Activated naive CD4-positive, alpha-beta T cell treated with anti-CD3 and anti-CD28 coated beads, Interleukin-2, amount 50 U/mL, for 16 hours (primary cell): ENCODE measurements around the gene AGBL4.
"Not testable (repeated sequence)": the region's sequence is repeated elsewhere in the genome, so short reads cannot be mapped to it uniquely, and the experiment has no call there.

Source experiments
- DNase-seq: peaks from one replicate; pipeline ENCODE4 v3.0.0-alpha.2; 2020

The AGBL4 gene

GRCh38 chr1:49424782-49425181, 599.0 kb downstream of the AGBL4 start:
- no peak for DNase-seq

DNA sequence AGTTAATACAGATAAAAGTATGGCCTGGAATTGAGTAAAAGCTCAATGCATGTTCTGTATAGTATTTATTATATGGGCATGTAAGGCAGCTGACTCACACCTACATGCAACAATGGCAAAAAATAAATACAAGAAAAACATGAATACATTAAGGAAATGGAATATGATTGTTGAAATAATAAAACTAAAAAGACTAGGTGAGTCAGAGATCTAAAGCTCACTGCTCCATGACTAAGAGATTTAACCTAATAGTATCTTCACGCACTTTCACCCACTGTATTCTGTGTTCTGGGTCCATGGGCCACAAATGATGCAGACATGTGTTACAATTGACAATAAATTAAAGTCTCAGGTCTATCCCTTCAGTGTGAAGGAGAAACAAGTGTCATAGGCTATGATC, 607.0 kb downstream of the AGBL4 start:
- DNase-seq = no peak

- DNase-seq = no peak
Measured at GRCh38 chr1:49408346-49408745, 615.4 kb downstream of the AGBL4 start.

DNA sequence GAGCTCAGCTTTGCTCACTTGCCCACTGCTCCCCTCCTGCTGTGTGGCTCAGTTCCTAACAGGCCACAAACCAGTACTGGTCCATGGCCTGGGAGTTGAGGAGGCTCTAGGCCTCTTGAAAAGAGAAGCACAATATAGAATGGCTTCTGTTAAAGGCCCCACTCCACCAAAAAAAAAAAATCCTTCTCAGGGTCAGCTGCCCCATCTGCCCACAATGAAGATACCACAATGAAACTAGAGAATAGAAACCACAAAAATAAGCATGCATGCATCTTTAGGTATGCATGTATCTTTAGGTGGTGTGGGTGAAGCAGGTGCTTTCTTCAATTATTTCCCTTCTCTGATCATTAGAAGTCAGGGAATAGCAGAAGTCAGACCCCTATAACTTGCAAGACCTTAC, 626.7 kb downstream of the AGBL4 start:
- DNase-seq = no peak

DNA sequence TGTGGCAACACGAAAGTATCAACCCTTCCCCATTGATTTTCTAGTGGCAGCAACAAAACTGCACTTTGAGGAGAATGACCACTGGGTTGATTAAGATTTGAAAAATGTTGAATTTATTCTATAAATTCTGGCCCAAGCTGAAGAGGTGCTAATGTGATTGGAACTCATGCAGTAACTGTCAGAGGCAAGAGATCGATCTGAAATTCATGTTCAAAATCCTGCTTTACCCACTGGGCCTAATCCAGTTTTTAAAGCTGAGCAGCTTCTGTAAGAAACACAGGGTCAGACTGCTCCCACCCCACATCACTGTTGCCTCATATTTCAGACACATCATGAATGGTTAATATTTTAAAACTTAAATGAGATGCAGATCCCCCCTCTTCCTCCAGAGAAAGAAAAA, 629.6 kb downstream of the AGBL4 start:
- no peak for DNase-seq

DNA sequence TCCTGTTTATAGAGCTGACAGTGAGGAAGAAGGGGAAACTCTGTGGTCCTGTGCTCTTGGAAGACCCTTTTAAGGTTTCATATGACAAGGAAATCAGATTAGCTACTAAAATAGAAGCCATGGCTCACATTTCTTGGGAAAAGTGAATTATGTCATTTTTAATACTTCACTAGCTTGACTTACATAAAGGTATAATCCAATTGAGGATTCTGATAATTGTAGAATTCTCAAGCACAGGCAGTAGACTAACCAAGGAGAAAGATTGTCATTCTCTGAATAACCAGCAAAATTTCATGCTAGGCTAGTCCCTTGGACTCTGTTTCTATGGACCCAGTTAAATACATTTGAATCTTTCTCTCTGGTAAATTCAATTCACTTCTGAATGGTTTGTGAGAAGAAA, 634.1 kb downstream of the AGBL4 start:
- DNase-seq = no peak

DNA sequence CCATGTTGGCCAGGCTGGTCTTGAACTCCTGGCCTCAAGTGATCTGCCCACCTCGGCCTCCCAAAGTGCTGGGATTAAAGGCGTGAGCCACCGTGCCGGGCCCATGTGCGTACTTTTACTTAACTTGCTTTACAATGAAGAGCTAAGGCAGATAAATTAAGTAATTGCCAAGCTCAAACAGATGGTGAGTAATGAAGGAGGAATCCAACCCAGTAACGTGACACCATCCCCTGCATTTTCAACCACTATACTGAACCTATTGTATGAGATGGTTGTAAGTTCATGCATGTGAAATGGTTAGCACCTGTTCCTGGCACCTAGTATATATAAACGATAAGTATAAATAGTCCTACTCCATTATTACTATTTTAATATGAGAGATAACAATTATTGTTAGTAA, 659.1 kb downstream of the AGBL4 start:
- DNase-seq = no peak

DNA sequence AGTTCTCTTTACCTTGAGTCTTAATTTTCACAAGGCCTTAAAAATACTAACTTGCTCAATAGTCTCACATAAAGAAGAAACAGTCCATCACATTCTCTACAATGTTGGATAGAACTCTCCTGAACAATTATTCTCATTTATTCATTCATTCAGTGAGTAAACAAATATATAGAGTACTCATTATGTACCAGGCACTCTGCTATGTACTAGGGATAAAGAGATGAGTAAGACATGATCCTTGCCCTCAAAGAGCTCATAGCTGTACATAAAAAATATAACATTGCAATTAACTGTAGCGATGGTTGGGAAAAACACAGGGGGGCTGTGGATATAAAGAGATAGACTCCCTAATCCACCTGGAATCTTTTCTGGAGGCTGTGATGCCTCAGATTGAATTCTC, 660.1 kb downstream of the AGBL4 start:
- no peak for DNase-seq

DNA sequence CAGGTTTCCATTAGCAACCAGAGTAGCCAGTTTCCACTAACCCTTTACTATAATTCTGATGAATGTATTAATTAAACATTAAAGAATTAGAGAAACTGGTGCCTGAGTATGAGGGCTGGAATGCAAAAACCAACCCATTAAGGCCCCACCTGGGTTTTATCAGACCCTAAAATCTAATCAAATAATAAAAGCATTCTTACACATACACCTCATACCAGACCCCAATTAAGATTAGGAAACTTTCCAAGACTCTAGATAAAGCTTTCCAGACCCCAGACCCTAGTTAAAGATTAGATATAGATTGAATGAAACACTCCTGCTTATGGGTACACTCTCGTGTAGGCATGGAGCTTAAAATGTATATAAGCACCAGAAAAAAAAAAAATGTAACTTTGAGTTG, 665.7 kb downstream of the AGBL4 start:
- DNase-seq = no peak

DNA sequence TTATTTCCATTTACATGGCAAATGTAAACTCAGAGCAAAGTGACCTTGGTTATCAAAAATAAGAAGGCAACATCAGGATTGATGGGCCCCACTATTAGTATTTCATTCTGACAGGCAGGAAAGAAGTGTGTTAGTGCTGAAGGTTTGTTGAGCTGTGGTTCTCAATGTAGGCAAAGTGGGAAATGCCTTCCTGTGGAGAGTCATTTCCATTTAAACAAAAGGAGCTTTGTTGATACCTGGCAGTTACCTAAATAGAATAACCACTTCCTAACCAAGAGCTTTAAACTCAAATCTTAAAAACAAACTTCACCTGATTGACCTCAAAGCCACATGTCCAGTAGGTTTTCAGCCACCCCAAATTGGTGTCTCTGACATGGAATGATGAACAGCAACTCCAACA, 667.2 kb downstream of the AGBL4 start:
- no peak for DNase-seq

DNA sequence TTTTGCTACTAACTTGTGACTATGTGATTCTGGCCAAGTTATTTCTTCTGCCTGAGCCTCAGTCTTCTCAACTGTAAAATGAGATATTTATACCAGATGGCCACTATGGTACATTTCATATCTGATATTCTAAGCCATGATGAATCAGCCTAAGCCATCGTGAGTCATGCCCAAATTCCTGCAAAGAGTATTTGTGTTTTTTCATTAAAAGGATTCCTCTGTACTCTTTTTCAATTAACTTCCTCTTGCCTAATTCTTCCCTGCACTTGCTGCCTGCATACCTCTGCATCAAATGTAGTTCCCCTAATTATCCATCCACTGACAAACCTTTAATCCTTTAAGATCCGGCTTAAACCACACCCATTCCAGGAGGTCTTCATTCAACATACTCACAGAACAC, 672.0 kb downstream of the AGBL4 start:
- no peak for DNase-seq

- no peak for DNase-seq
Measured at GRCh38 chr1:49346767-49347349, 676.9 kb downstream of the AGBL4 start.

DNA sequence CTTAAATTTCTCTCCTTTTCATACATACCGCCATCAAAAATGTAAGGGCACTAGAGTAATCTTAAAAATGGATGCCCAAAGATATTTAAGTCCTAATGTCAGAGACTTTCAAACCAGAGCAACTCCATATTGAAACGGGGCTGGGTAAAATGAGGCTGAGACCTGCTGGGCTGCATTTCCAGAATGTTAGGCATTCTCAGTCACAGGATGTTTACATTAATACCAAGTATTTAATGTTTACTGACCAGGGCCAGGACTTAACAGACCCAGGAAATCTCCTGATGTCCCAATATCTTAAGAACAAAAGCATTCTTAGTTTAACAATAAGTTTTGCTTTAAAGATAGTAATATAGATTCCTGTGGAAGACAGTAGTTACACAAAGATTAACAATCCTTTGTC, 683.2 kb downstream of the AGBL4 start:
- no peak for DNase-seq

DNA sequence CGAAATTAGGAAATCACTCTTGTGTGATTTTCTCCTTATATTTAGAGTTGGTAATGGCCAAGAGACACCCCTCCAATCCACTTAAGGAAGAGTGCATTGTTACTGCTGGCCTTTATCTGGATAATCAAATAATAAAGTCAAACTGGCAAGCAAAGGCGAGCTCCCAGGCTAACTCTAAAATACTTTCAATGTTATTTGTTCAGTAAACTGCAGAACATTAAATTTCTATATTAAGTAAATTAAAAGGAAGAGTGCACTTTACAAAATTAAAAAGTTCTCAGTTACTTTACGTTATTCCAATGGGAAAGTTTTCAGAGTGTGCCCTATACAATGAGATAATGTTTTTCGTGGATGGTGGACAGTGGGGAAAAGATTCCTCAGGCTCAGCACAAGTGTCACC, 684.7 kb downstream of the AGBL4 start:
- no peak for DNase-seq

GRCh38 chr1:49337251-49337650, 686.5 kb downstream of the AGBL4 start:
- DNase-seq = no peak

DNA sequence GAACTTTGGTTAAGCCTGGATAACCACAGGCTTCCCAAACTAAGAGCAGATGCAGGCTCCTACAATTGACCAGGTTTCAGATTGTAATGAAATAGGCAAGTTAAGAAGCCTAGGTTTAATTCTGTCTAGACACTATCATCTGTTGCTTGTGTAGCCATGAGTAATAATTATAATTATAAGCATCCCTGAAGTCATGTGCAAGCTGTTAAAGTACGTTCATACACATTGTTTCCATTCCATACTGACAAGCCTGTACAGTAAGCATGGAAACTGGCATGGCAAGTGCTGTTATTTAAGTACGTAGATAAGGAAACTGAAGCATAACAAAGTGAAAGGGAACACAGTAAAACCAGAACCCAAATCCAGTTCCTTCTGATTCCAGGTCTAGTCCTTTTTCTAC, 689.8 kb downstream of the AGBL4 start:
- DNase-seq = no peak

DNA sequence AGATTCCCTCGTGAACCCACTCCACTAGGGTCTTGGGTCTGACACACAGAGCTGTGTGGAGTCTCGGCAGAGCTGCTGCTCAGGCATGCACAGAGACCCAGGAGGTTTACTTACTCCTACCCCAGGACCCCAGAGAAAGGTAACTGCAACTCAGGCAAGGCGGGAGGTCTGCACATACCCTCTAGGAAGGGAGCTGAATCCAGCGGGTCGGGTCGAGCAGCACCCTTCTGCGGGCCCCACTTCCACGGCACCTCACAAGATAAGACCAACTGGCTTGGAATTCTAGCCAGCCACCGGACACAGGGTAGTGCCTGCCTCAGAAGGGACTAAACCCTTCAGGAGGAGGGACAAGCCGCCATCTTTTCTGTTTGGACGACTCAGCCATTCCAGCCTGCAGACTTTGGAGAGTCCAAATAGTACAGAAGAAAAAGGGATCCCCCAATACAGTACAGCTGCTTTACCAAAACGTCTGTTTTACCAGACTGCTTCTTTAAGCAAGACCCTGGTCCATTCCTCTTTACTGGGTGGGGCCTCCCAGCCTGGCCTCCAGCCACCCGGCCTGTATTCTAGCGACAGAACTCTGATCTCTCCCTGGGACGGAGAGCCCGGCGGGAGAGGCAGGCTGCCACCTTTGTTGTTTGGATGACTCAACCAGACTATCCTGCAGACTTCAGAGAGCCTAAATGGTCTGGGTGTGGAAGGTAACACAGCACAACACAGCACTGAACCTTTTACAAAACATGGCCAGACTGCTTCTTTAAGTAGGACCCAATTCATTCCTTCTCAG, 692.5 kb downstream of the AGBL4 start:
- DNase-seq = no peak

GRCh38 chr1:49323925-49324540, 699.7 kb downstream of the AGBL4 start:
- DNase-seq = no peak

DNA sequence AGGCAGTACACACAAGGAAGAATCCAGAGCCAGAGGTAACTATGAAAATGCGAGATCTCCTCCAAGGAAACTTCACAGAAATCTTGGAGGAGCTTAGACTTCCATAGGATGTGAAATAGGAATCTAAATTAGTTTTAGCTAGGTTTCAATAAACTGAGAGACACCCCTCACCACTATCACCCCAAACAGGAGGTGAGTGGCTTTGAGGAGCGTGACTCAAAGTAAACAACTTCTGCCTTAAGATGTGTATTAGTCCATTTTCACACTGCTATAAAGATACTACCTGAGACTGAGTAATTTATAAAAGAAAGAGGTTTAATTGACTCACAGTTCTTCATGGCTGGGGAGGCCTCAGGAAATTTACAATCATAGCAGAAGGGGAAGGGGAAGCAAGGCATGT, 703.3 kb downstream of the AGBL4 start:
- DNase-seq = not testable (repeated sequence)

- no peak for DNase-seq
Measured at GRCh38 chr1:49319426-49319963, 704.3 kb downstream of the AGBL4 start.

DNA sequence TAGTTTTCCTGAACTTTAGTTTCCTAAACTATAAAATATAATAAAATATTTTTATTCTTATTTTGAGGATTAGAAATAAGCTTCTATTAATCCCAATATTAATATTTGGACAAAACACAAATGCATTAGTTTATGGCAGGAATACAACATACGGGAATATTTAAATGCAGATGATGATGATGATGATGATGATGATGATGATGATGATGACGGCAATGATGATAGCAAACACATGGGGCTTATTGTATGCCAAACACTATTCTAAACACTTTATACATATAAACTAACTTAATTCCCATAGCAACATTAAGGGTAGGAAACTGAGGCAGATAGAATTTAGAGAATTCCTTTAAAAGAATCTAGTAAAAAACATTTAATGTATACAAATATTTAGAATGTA, 705.5 kb downstream of the AGBL4 start:
- DNase-seq = no peak

DNA sequence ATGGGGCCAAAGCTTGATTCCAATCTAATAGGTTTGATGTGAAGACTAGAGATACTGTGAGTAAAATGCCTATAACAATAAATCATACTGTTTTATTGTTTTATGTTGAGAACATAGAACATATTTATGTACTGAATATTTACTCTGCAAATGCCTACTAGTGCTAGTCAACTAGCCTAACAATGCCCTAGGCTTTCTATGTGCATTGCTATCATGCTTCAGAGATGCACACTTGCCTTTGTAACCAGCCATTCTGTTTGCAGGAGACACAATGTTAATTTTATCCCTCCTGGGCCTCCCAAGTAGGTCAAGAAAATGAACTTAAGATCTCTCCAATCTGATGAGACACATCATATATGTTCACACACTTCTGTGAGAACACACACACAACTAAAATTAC, 716.3 kb downstream of the AGBL4 start:
- no peak for DNase-seq

DNA sequence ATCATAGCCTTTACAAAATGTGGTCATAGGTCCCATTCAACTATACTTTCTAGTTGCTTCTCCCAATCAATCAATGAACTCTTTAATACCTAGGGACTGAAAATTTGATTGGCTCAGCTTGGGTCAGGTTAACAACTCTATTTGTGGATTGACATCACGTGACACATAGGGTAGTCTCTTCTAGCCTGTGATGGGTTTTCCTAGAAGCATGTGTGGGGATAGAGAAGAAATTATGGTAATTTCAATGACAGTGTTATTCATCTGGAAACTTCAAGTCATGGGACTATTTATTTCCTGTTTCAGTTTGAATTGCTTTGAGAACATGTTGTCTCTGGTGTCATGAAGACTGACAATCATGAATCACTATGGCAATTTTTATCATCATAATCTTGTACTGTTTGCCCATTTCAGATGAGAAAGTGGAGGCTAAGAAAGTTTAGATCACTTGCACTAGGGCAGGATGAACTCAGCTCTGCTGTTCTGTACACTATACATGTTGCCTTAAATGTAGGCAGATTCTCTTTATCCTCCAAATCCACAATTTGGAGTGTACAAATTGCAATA, 717.2 kb downstream of the AGBL4 start:
- no peak for DNase-seq

DNA sequence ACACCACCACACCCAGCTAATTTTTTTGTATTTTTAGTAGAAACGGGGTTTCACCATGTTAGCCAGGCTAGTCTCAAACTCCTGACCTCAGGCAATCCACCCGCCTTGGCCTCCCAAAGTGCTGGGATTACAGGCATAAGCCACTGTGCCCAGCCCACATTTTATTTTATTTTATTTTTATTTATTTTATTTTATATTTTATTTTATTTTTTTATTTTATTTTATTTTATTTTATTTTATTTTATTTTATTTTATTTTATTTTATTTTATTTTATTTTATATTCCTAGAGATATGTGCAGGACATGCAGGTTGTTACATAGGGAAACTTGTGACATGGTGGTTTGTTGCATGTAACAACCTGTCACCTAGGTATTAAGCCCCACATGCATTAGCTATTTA, 721.4 kb downstream of the AGBL4 start:
- not testable (repeated sequence) for DNase-seq
